B cell (primary cell): ENCODE results near the gene ZNF136.

ENCODE experiments used
- CTCF ChIP-seq: fragments of 200-600 bp; IDR thresholded peaks from one replicate; pipeline ENCODE4 v1.8.0; 2022; ENCODE audit warnings: antibody characterized with exemption, mild to moderate bottlenecking
- EZH2 ChIP-seq: IDR thresholded peaks from 2 replicates; pipeline ENCODE4 v1.6.1; 2012; ENCODE audit warnings: borderline replicate concordance, low read depth, mild to moderate bottlenecking, moderate library complexity, low read length; ENCODE audit not compliant: insufficient read depth, poor library complexity, severe bottlenecking

- TF ChIP-seq CTCF (no peak), EZH2 (no peak)
Observed at GRCh38 chr19:12194827-12195731, 32.2 kb downstream of the ZNF136 start.
